IMR-90 (cell line): Measurements from ENCODE around the gene DPYSL5. TPM values are rescaled to one million over a fixed set of nuclear protein-coding genes. Genes with fewer than 3 reads are reported as not detected.

Experiments used
- ATAC-seq: fragments of 200-7000 bp; cut with Tn5 transposase; 2 replicates; pipeline ENCODE4 v1.9.1; 2020; ENCODE audit warnings: low read depth, mild to moderate bottlenecking, moderate library complexity
- BruUV-seq: library from RNA; stranded (reverse); fragments of 400-500 nt; replicated peaks from 2 replicates; lab custom pipeline; 2021; lab: Mats Ljungman, UMichigan
- CTCF ChIA-PET: fragments of 300-600 bp; formaldehyde crosslinking; extraction: SDS; loops from one replicate; lab custom pipeline; 2021; ENCODE audit warnings: antibody characterized with exemption; lab: Yijun Ruan, JAX
- POLR2A ChIA-PET: fragments of 300-600 bp; sonication (Branson Sonifier 250); formaldehyde crosslinking; loops from one replicate; lab custom pipeline; 2022; ENCODE audit warnings: antibody characterized with exemption; ENCODE audit not compliant: unreplicated experiment; lab: Charles Lee
- DNase-seq: peaks from one replicate; pipeline ENCODE4 v3.0.0; 2013
- H2AFZ ChIP-seq: replicated peaks from 2 replicates; pipeline ENCODE3; 2013; ENCODE audit warnings: low read length, mild to moderate bottlenecking; ENCODE audit not compliant: poor library complexity
- H2AK5ac ChIP-seq: 2 replicates; pipeline ENCODE4 v1.6.1; 2013; ENCODE audit warnings: low read depth, low read length, inconsistent platforms
- H2AK9ac ChIP-seq: replicated peaks from 2 replicates; pipeline ENCODE3; 2013; ENCODE audit warnings: mild to moderate bottlenecking, low read depth, low read length, moderate library complexity; ENCODE audit not compliant: poor library complexity
- H2BK120ac ChIP-seq: 2 replicates; pipeline ENCODE4 v1.6.1; 2013; ENCODE audit warnings: low read depth, low read length, inconsistent platforms
- H2BK15ac ChIP-seq: 3 replicates; pipeline ENCODE4 v1.6.1; 2013; ENCODE audit warnings: low read depth, low read length, inconsistent platforms
- H2BK20ac ChIP-seq: 2 replicates; pipeline ENCODE4 v1.6.1; 2013; ENCODE audit warnings: low read depth, mild to moderate bottlenecking, inconsistent platforms, low read length, moderate library complexity
- H2BK5ac ChIP-seq: 2 replicates; pipeline ENCODE4 v1.6.1; 2013; ENCODE audit warnings: mild to moderate bottlenecking, low read depth, low read length, inconsistent platforms; ENCODE audit not compliant: poor library complexity, severe bottlenecking
- H3K14ac ChIP-seq: replicated peaks from 2 replicates; pipeline ENCODE4 v1.6.1; 2013; ENCODE audit warnings: low read depth, low read length, inconsistent platforms
- H3K18ac ChIP-seq: 2 replicates; pipeline ENCODE4 v1.6.1; 2013; ENCODE audit warnings: low read depth, low read length, control low read depth
- H3K23ac ChIP-seq: 2 replicates; pipeline ENCODE4 v1.6.1; 2013; ENCODE audit warnings: low read depth, low read length, inconsistent platforms
- H3K27ac ChIP-seq: 2 replicates; pipeline ENCODE4 v1.5.1; 2013; ENCODE audit warnings: mild to moderate bottlenecking, control low read depth, low read length; ENCODE audit not compliant: insufficient read depth
- H3K27me3 ChIP-seq: 2 replicates; pipeline ENCODE4 v1.6.1; 2013; ENCODE audit warnings: low read length; ENCODE audit not compliant: control insufficient read depth, insufficient read depth
- H3K36me3 ChIP-seq: 2 replicates; pipeline ENCODE4 v1.6.1; 2013; ENCODE audit warnings: low read length, mixed read lengths; ENCODE audit not compliant: control insufficient read depth, insufficient read depth
- H3K4ac ChIP-seq: 2 replicates; pipeline ENCODE4 v1.6.1; 2013; ENCODE audit warnings: low read depth, low read length, inconsistent platforms
- H3K4me1 ChIP-seq: 2 replicates; pipeline ENCODE4 v1.6.1; 2013; ENCODE audit warnings: low read length, mixed read lengths; ENCODE audit not compliant: control insufficient read depth, insufficient read depth
- H3K4me2 ChIP-seq: 2 replicates; pipeline ENCODE4 v1.6.1; 2013; ENCODE audit warnings: low read depth, mild to moderate bottlenecking, control low read depth, low read length, moderate library complexity
- H3K4me3 ChIP-seq: 2 replicates; pipeline ENCODE4 v1.5.1; 2013; ENCODE audit warnings: low read depth, mild to moderate bottlenecking, control low read depth, low read length, moderate library complexity; ENCODE audit not compliant: insufficient read depth
- H3K56ac ChIP-seq: 2 replicates; pipeline ENCODE4 v1.6.1; 2013; ENCODE audit warnings: low read length, inconsistent platforms; ENCODE audit not compliant: insufficient read depth; ENCODE audit errors: extremely low read depth
- H3K79me1 ChIP-seq, 2 experiments: 2 replicates each; pipeline ENCODE4 v1.6.1; 2013; ENCODE audit warnings: low read length in 2 of 2, inconsistent platforms in 1 of 2, low read depth in 1 of 2
- H3K9ac ChIP-seq: 2 replicates; pipeline ENCODE4 v1.6.1; 2013; ENCODE audit warnings: low read depth, low read length, control low read depth
- H3K9me1 ChIP-seq: 2 replicates; pipeline ENCODE4 v1.6.1; 2013; ENCODE audit warnings: low read length, inconsistent platforms; ENCODE audit not compliant: insufficient read depth
- H3K9me3 ChIP-seq: 2 replicates; pipeline ENCODE4 v1.6.1; 2013; ENCODE audit warnings: low read length; ENCODE audit not compliant: control insufficient read depth, insufficient read depth
- H4K20me1 ChIP-seq: 2 replicates; pipeline ENCODE4 v1.6.1; 2013; ENCODE audit warnings: low read length, inconsistent platforms; ENCODE audit not compliant: insufficient read depth
- H4K5ac ChIP-seq: 2 replicates; pipeline ENCODE4 v1.6.1; 2013; ENCODE audit warnings: mild to moderate bottlenecking, low read depth, low read length, control low read depth
- H4K8ac ChIP-seq, 2 experiments: 2 replicates each; pipeline ENCODE4 v1.6.1; 2013; ENCODE audit warnings: low read depth in 2 of 2, low read length in 2 of 2, control low read depth in 1 of 2, inconsistent platforms in 1 of 2
- H4K91ac ChIP-seq: 2 replicates; pipeline ENCODE4 v1.6.1; 2013; ENCODE audit warnings: low read depth, low read length, inconsistent platforms; ENCODE audit not compliant: insufficient read depth
- BHLHE40 ChIP-seq: fragments of 150-350 bp; IDR thresholded peaks from 2 replicates; pipeline ENCODE4 v1.6.1; 2016; ENCODE audit warnings: mild to moderate bottlenecking, low read depth, low read length
- CHD1 ChIP-seq: IDR thresholded peaks from 2 replicates; pipeline ENCODE4 v1.6.1; 2012; ENCODE audit warnings: low read depth, low read length, improper control_type of control experiment
- FOS ChIP-seq: fragments of 150-350 bp; IDR thresholded peaks from 2 replicates; pipeline ENCODE4 v1.6.1; 2016; ENCODE audit warnings: low read depth, low read length
- MAFK ChIP-seq: IDR thresholded peaks from 2 replicates; pipeline ENCODE4 v1.6.1; 2012; ENCODE audit warnings: low read depth, low read length, improper control_type of control experiment
- MAZ ChIP-seq: IDR thresholded peaks from 2 replicates; pipeline ENCODE4 v1.6.1; 2012; ENCODE audit warnings: low read depth, mild to moderate bottlenecking, low read length, improper control_type of control experiment, moderate library complexity, borderline replicate concordance
- MXI1 ChIP-seq: IDR thresholded peaks from 2 replicates; pipeline ENCODE4 v1.6.1; 2012; ENCODE audit warnings: low read depth, mild to moderate bottlenecking, low read length, moderate library complexity, borderline replicate concordance
- POLR2A ChIP-seq: IDR thresholded peaks from 2 replicates; pipeline ENCODE4 v1.6.1; 2012; ENCODE audit warnings: mild to moderate bottlenecking, low read depth, low read length
- RCOR1 ChIP-seq: IDR thresholded peaks from 2 replicates; pipeline ENCODE4 v1.6.1; 2012; ENCODE audit warnings: mild to moderate bottlenecking, low read length, improper control_type of control experiment; ENCODE audit not compliant: insufficient replicate concordance
- WGBS, 2 experiments: methylation state at CpG; one replicate each; pipeline versions ENCODE4 v1.1.5 to v1.1.7; 2013; ENCODE audit warnings: missing lambda C conversion rate in 2 of 2; ENCODE audit not compliant: insufficient read length in 1 of 2; ENCODE audit errors: extremely low coverage in 2 of 2; 5-methylcytosine and 5-hydroxymethylcytosine counted together
- dilution Hi-C: fragments of 300-500 bp; cut with HindIII; formaldehyde crosslinking; loops from one replicate; pipeline ENCODE4 v1.14.3; 2018; ENCODE audit warnings: low sequenced_read_pairs; ENCODE audit not compliant: unreplicated experiment
- in situ Hi-C: fragments of 300-500 bp; cut with MboI; formaldehyde crosslinking; loops from 3 replicates; pipeline ENCODE4 v1.14.3; 2019; ENCODE audit warnings: low sequenced_read_pairs, inconsistent platforms, mixed read lengths
- intact Hi-C: fragments of 100-400 bp; cut with micrococcal nuclease; formaldehyde crosslinking; loops from 2 replicates; pipeline ENCODE4 v1.10.0; 2022
- polyA plus RNA-seq, 3 experiments: library from polyadenylated mRNA; depleted of rRNA; stranded (reverse); fragments of >200 nt; gene quantifications; 2 replicates each; pipeline ENCODE4 v1.2.3, GENCODE V29; 2012; ENCODE audit warnings: low replicate concordance in 1 of 3
- total RNA-seq: library from RNA; depleted of rRNA; stranded (reverse); fragments of >200 nt; gene quantifications from 2 replicates; pipeline ENCODE4 v1.2.3, GENCODE V29; 2012
- TF ChIP-seq, protein P1 (sequence below): conservative IDR thresholded peaks from 2 replicates; pipeline ENCODE4 v1.5.1; 2012; ENCODE audit warnings: mild to moderate bottlenecking, low read depth, low read length, improper control_type of control experiment
- TF ChIP-seq, protein P2 (sequence below): fragments of 150-350 bp; IDR thresholded peaks from 2 replicates; pipeline ENCODE4 v1.6.1; 2017; ENCODE audit warnings: mild to moderate bottlenecking, antibody characterized with exemption, low read length, low read depth

The DPYSL5 gene
- total and polyA plus RNA-seq, 2 of the 4 experiments (the other 2 are of a cell fraction), result not detected

DNA sequence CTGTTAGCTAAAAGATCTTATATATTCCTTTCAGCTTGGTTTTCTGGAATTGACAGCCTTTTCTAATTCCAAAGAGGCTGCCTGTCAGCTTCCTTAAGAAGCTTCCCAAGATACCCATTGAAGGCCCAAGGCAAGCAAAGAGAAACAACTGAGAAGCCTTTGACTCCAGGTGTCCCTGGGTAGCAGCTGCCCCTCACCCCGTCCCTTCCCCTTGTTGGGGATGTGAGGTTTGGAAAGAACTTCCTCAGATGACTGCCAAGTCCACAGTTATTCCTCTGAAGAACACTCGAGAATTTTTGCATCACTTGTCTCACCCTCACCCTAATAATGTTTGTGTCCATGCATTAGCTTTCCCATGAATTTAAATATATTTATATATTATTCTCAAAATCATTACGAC, 135.8 kb downstream of the DPYSL5 start:
- H3K4me1 ChIP-seq, result peaks cover 6% of the 10 kb centered on the region; the same call in 1 of the 2 replicates
- no peak overlapping the region for H4K8ac ChIP-seq
- H4K91ac ChIP-seq, result no peak overlapping the region
- no TSS peak for BruUV-seq
- H3K4ac ChIP-seq, result no peak overlapping the region
- no peak overlapping the region for H2AFZ ChIP-seq
- no peak overlapping the region for H2AK5ac ChIP-seq
- no peak overlapping the region for H3K14ac ChIP-seq
- H3K36me3 ChIP-seq, result no peaks in the 10 kb centered on the region
- 0 out of 2 replicates have a peak, but pooled peaks cover 5% of the 10 kb centered on the region for H4K20me1 ChIP-seq
- CTCF ChIA-PET, result no interaction called here
- H4K5ac ChIP-seq, result no peak overlapping the region
- H2BK20ac ChIP-seq, result no peak overlapping the region
- no peak overlapping the region for H2BK120ac ChIP-seq
- no peak for DNase-seq
- intact Hi-C loops, result no loop called here
- H2AK9ac ChIP-seq, result no peak overlapping the region
- H3K9ac ChIP-seq, result no peak overlapping the region
- no peak overlapping the region for H3K56ac ChIP-seq
- WGBS, 2 experiments, result no CpG with 5 or more reads among the region's 3 CpGs
- peaks cover 4 to 7% of the 10 kb centered on the region in 2 experiments; a peak in 1 of 4 replicates for H3K79me1 ChIP-seq
- no peak overlapping the region for H3K27ac ChIP-seq
- POLR2A ChIA-PET, result no interaction called here
- no peaks in the 10 kb centered on the region; the same call in 1 of the 2 replicates for H3K27me3 ChIP-seq
- dilution Hi-C loops, result no loop called here
- no peak for ATAC-seq
- no peaks in the 10 kb centered on the region for H3K9me3 ChIP-seq
- no peak overlapping the region for H3K4me3 ChIP-seq
- no peak overlapping the region for H2BK15ac ChIP-seq
- H3K9me1 ChIP-seq, result peaks cover 7% of the 10 kb centered on the region; the same call in 1 of the 2 replicates
- no peak for TF ChIP-seq MAFK
- TF ChIP-seq, protein P1, sequence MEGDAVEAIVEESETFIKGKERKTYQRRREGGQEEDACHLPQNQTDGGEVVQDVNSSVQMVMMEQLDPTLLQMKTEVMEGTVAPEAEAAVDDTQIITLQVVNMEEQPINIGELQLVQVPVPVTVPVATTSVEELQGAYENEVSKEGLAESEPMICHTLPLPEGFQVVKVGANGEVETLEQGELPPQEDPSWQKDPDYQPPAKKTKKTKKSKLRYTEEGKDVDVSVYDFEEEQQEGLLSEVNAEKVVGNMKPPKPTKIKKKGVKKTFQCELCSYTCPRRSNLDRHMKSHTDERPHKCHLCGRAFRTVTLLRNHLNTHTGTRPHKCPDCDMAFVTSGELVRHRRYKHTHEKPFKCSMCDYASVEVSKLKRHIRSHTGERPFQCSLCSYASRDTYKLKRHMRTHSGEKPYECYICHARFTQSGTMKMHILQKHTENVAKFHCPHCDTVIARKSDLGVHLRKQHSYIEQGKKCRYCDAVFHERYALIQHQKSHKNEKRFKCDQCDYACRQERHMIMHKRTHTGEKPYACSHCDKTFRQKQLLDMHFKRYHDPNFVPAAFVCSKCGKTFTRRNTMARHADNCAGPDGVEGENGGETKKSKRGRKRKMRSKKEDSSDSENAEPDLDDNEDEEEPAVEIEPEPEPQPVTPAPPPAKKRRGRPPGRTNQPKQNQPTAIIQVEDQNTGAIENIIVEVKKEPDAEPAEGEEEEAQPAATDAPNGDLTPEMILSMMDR, result no peak
- no peak for TF ChIP-seq MXI1
- TF ChIP-seq CHD1, result no peak
- no peak for TF ChIP-seq FOS
- no peak for TF ChIP-seq BHLHE40
- no peak for TF ChIP-seq RCOR1
- no peak for TF ChIP-seq POLR2A
- TF ChIP-seq, protein P2, sequence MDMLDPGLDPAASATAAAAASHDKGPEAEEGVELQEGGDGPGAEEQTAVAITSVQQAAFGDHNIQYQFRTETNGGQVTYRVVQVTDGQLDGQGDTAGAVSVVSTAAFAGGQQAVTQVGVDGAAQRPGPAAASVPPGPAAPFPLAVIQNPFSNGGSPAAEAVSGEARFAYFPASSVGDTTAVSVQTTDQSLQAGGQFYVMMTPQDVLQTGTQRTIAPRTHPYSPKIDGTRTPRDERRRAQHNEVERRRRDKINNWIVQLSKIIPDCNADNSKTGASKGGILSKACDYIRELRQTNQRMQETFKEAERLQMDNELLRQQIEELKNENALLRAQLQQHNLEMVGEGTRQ, result no peak
- TF ChIP-seq MAZ, result no peak
- in situ Hi-C loops, result no loop called here
- no peak overlapping the region for H3K18ac ChIP-seq
- no peak overlapping the region for H3K4me2 ChIP-seq
- no peak overlapping the region for H2BK5ac ChIP-seq
- H3K23ac ChIP-seq, result no peak overlapping the region
